HepG2 (cell line): Measurements from ENCODE around the gene FRMD4A. TPM values are rescaled to one million over a fixed set of nuclear protein-coding genes. Genes with fewer than 3 reads are reported as not detected.

Source experiments
- CEBPZ ChIP-seq: IDR thresholded peaks from 2 replicates; pipeline ENCODE4 v1.6.1; 2012; ENCODE audit warnings: low read length, improper control_type of control experiment
- HNF1A ChIP-seq, 2 experiments: sonication (generic) in 1 of 2; formaldehyde crosslinking in 1 of 2; IDR thresholded peaks; 2 replicates each; pipeline versions ENCODE4 v1.4.0 to v1.6.1; 2016 to 2020; ENCODE audit warnings: borderline replicate concordance in 1 of 2, low read depth in 1 of 2, mild to moderate bottlenecking in 1 of 2, missing genetic modification reagents in 1 of 2
- HNRNPH1 ChIP-seq: fragments of 200-400 bp; formaldehyde crosslinking; optimal IDR thresholded peaks from 2 replicates; pipeline ENCODE3; 2017; ENCODE audit warnings: mild to moderate bottlenecking, low read depth, low read length
- SOX13 ChIP-seq, 3 experiments: fragments of 450-650 bp in 1 of 3; sonication (generic) in 1 of 3; formaldehyde crosslinking in 1 of 3; IDR thresholded peaks in 2 of 3; conservative IDR thresholded peaks in 1 of 3; 2 replicates each; pipeline versions ENCODE4 v1.5.0 to v1.6.1; 2016 to 2020; ENCODE audit warnings: antibody characterized with exemption in 1 of 3, mild to moderate bottlenecking in 1 of 3, missing compliant biosample characterization in 1 of 3, missing genetic modification reagents in 1 of 3, moderate library complexity in 1 of 3
- TCF7L2 ChIP-seq: IDR thresholded peaks from 2 replicates; pipeline ENCODE4 v1.6.1; 2011; ENCODE audit warnings: mild to moderate bottlenecking, low read depth, low read length, moderate library complexity
- polyA plus RNA-seq, 8 experiments: library from polyadenylated mRNA; depleted of rRNA in 3 of 8; stranded (reverse) in 7 of 8; unstranded in 1 of 8; fragments of >200 nt; fragmentation: Illumina TruSeq in 4 of 8; extraction: Trizol in 4 of 8; gene quantifications; 2 replicates each; pipeline versions ENCODE4 v1.2.1 to v1.2.3, GENCODE V29; 2011 to 2016; ENCODE audit warnings: low read depth in 4 of 8, missing spikeins in 1 of 8, mixed read lengths in 1 of 8; ENCODE audit not compliant: insufficient read depth in 1 of 8
- total RNA-seq, 5 experiments: library from RNA; depleted of rRNA; stranded (reverse); fragments of >200 nt; fragmentation: Illumina TruSeq; extraction: Trizol; gene quantifications; 2 replicates each; pipeline ENCODE4 v1.2.3, GENCODE V29; 2016; ENCODE audit warnings: low read depth in 1 of 5

Gene FRMD4A
- total and polyA plus RNA-seq, 2 of the 13 experiments (the other 11 are each of a cell fraction or from before 2014, with no cell fraction given), result 0.09 to 0.26 TPM

- TF ChIP-seq HNF1A (IDR thresholded peaks at IDR 0.05; ENCODE audit: low read depth), result no peak
- no peak for TF ChIP-seq HNF1A (CRISPR knock-in tag; IDR thresholded peaks at IDR 0.05; ENCODE audit: borderline replicate concordance)
- no peak for TF ChIP-seq CEBPZ
- no peak for TF ChIP-seq HNRNPH1
- no peak for TF ChIP-seq TCF7L2
- TF ChIP-seq SOX13 (IDR thresholded peaks at IDR 0.05), result no peak
- no peak for TF ChIP-seq SOX13 (CRISPR knock-in tag; conservative IDR thresholded peaks at IDR 0.05 in 1 of 2, IDR thresholded peaks at IDR 0.05 in 1 of 2)
Measured at GRCh38 chr10:13684806-13685482, 645.8 kb downstream of the FRMD4A start (continued).
